NCI-H524 treated with DMSO at 0.1 percent for 48 hours (cell line): ENCODE data around the gene TRRAP.

Source experiments
- DNase-seq: peaks from one replicate; lab custom pipeline; 2025; lab: John Stamatoyannopoulos, UW

The TRRAP gene

DNA sequence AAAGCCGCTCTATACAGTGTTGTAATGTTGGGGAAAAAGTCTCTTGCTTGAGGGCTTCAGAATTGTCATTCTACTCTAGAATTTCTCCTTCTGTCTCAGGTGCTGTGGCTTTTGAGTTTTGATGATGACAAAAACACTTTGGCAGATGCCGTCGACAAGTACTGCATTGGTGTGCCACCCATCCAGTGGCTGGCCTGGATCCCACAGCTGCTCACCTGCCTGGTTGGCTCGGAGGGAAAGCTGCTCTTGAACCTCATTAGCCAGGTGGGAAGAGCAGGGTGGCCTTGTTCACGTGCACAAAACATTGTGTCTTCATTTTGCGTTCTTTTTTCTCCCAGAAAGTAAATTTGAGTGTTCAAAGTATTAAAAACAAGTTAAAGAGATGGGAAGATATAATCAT, 112.0 kb downstream of the TRRAP start:
- no peak for DNase-seq

DNA sequence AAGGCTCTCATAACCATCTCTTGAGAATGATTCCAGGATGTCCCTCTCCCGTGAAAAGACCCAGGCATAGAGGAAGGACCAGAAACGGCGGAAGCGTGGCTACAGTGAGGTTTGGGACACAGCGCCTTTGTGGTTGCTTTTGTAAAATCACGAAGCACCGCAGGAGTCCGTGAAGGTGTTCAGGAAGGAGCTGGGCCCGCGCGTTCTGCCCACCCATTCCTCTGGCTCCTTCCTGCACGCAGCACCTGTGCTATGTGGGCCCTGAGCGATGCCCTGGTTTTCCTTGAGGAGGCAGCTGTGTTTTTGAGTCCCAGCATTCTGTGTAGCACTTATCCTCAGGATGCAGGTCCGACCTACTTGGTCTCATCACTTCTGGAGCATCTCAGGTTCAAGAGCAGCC, 112.8 kb downstream of the TRRAP start:
- DNase-seq = no peak

DNA sequence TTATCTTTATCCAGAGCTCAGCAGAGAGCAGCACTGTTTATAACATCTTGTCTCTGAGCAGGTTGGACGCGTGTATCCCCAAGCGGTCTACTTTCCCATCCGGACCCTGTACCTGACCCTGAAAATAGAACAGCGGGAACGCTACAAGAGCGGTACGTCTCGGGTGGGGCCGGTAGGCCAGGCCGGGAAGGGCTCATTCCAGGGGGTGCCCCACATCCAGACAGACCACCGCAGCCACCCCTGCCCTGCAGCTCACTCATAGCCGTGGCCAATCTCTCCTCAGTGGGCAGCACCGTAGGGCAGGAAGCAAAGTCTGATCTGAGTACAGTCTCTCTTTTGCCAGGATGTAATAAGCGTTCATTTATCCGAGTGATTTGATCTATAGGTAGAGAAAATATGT, 113.7 kb downstream of the TRRAP start:
- no peak for DNase-seq

DNA sequence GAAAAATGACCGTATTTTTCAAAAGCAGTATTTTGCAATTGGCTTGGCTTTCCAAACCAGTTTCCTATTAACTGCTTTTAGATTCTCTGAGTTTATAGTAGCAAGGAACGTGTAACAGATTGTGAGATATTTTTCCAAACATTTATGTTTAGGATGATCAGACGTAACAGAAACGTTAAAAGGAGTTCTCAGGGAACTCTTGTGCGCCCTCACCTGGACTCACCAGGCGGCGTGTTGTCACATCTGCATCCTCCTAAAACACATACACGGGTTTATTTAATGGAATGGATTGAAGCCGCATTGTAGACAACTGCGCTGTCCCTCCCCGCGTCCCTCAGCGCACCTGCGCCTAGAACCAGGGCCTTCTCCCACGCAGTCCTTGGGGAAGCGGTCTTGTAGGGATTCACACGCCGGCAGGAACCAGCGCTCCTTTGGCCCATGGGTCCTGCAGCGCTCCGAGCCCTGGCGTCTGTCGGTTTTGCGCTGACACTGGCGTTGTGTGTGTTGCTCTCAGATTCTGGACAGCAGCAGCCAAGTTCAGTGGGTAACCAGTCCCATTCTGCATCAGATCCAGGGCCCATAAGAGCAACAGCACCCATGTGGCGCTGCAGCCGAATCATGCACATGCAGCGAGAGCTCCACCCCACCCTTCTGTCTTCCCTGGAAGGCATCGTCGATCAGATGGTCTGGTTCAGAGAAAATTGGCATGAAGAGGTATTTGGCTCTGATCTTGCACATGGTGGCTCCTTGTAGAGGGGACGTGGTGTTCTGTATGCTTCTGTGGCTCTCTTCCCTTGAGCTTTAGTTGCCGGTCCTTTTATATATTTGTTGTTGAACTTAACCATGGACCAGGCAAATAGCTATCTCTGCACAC, 114.9 kb downstream of the TRRAP start:
- DNase-seq = no peak

DNA sequence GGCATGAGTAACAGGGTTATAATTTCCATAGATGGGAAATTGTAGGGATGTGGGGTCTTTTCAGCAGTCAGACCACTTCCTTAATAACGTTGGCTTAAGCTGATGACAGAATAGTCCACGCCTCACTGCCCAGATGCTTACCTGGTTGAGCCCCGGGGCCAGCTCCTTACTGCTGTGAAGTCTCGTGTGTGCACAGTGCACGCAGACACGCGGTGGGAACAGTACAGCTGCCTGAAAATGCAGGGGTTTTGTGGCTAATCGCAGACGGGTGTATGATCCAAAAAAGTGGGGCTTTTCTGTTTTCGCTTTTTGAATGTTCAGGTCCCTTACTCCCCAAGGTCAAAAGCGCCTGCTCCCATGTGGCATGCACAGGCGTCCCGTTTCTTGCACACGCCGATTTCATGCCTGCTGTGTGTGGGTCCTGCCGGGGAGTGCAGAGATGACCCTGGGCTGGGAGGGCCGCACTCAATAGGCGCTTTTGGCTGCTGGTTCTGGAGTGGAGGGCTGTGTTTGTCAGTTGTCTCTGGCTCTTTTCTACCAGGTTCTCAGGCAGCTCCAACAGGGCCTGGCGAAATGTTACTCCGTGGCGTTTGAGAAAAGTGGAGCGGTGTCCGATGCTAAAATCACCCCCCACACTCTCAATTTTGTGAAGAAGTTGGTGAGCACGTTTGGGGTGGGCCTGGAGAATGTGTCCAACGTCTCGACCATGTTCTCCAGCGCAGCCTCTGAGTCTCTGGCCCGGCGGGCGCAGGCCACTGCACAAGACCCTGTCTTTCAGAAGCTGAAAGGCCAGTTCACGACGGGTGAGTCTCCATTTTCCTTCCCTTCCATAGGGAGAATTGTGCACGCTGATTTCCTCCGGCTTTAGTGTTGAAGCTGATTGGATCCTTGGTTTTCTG, 116.0 kb downstream of the TRRAP start:
- no peak for DNase-seq

DNA sequence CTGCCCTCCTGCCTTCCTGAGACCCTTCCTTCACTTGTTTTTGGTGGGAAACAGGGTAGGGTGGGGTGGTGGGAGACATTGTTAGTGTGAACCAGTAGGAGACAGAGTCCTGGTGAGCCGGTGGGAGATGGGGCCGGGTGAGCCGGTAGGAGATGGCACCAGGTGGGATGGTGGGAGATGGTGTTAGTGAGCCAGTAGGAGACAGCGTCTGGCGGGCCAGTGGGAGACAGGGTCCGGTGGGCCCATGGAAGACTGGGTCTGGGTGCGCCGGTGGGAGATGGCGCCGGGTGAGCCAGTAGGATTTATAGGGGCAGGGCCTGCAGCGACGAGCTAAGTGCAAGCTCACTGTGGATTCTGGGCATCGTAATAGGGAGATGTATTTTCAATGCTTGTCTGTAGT, 116.8 kb downstream of the TRRAP start:
- no peak for DNase-seq

DNA sequence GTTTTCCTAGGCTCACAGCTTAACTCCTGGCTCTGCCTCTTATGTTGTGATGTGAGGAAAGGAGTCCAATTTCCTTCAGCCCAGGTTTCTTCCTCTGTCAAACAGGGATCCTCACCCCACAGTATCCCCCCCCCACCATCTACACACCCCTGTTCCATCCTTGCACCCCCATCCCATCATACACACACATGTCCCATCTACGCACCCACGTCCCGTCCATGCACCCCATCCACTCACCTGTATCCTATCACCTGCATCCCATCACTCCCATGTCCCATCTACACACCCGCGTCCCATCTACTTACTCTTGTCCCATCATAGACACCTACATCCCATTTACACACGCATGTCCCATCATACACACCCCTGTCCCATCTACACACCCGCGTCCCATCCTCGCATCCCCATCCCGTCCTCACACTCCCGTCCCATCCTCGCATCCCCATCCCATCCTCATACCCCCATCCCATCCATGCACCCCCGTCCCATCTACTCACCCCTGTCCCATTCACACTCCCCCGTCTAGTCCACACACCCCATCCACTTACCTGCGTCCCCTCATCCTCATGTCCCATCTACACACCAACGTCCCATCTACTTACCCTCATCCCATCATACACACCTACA, 117.3 kb downstream of the TRRAP start:
- no peak for DNase-seq

DNA sequence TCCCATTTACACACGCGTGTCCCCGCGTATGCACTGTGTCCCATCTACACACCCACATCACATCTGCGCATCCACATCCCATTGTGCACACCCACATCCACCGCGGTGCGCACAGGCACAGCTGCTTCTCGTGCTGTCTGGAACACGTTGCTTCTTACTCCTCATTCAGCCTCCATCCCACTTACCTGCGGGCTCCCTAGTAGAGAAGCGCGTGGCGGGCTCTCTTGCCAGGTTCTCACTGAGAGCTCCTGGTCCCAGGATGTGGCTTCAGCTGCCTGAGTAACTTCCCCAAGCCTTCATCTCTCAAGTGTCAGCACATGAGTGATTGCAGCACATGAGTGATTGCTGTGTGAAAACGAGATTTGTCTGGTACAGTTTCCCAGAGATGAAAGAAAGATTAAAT, 117.8 kb downstream of the TRRAP start:
- DNase-seq = no peak

- DNase-seq = no peak
These were observed 119.5 kb downstream of the TRRAP start for GRCh38 chr7:98997846-98998245.

- no peak for DNase-seq
These were observed 120.7 kb downstream of the TRRAP start for GRCh38 chr7:98998821-98999725.

DNA sequence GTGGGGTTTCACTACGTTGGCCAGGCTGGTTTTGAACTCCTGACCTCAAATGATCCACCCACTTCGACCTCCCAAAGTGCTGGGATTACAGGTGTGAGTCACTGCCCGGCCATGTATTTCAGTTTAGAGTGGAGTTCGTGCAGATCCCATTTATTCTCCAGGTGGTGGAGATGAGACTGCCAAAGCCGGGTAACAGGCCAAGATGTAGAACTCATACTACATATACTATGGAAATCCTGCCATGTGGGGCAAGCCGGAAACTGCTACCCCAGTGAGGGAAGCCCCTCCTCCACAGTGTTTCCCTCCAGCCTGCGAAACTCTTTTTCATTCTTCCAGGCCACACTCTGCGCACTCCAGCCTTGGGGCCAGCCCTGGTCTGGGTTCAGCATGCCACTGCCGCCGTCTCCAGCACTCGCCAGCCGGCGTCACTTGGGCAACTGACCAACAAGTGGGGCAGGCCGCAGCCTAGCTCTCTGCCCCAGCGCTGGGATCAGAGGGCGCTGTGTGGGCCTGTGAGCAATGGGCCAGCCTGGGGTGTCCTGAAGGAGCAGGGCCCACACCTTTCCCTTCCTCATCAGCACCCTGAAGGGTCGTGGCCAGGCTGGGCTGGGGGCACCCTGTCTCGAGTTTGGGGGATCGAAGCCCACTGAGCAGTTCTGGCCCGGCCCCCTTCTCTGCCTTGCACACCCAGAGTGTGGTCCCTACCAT, 122.0 kb downstream of the TRRAP start:
- DNase-seq = no peak

- DNase-seq = no peak
These were observed 122.7 kb downstream of the TRRAP start for GRCh38 chr7:99000904-99001465.

DNA sequence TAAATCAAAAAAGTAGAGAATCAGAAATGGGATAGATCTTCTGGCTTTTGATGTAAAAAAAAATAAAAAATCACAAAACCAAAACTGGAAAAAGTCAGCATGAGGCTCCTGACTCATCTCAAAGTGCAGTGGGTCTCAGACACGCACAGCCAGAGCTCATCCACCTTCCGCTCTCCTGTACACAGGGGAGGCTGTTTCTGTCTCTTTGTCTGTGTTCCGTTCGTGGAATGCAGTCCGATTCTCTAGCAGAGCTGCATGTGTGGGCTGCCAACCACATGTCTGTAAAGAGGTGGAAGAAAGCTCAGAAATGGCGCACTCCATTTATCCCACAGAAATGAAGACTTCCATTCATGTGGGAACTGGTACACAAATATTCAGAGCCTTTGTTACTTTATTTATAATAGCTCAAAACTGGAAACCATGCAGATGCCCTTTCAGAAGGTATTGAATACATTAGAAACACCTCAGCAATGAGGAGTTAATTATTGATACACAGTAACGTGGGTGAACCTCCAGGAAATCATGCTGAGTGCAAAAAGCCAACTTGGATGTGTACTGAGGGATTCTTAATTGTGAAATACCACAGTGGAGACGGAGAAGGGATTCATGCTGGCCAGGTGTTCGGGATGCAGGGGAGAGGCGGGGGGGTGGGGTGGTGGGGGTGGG, 123.3 kb downstream of the TRRAP start:
- no peak for DNase-seq

- no peak for DNase-seq
These were observed 124.0 kb downstream of the TRRAP start for GRCh38 chr7:99002148-99002826.

DNA sequence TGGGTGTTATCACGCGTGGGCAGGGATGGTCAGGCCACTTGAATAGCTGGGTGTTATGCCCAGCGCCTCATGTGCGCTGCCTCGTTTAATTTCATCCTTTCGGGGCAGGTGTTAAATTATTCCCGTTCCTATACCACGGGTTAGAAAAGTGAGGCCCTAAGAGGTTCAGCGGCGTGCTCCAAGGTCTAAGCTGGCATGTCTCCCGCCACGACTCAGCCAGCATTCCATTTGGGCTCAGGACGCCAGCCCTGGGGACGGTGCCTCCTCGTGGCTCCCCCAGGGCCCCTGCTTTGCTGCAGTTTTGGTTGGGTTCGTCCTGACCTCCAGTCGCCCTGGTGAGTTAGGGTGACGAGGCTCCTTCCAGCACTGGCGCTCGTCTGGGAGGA, 124.5 kb downstream of the TRRAP start:
- DNase-seq = no peak

DNA sequence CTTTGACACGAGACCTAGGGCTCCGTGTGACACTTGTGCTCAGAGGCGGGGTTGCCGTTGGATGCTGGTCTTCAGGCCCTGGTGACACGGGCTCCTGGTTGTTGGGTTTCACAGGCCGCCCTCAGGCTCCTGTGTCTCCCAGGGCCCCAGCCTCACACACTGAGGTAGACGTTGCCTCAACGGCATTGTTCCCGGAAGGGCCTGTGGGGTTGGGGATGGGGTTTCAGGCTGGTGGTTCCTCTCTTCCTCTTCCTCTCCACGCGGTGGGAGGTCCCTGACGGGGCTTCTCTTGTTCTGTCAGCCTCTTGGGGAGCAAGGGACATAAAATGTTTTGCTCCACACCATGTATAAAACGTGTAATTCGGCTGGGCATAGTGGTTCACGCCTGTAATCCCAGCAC, 125.1 kb downstream of the TRRAP start:
- no peak for DNase-seq

DNA sequence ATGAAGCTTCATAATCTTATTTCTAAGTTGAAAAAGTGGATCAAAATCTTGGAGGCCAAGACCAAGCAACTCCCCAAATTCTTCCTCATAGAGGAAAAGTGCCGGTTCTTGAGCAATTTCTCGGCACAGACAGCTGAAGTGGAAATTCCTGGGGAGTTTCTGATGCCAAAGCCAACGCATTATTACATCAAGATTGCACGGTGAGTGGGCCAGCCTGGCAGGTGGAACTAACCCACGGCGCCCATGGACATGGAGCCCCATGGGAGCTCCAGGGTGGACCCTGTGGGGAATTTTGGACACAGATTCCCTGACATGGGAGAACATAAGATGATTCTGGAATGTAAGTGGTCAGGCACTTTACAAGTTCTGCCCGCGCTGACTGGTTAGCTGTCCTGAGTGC, 125.9 kb downstream of the TRRAP start:
- DNase-seq = no peak

- DNase-seq = no peak
These were observed 126.6 kb downstream of the TRRAP start for GRCh38 chr7:99004781-99005500.

GRCh38 chr7:99005776-99006175, 127.4 kb downstream of the TRRAP start:
- no peak for DNase-seq
